HG02610 (cell line): Measurements from ENCODE around the gene MICALL2.

Experiments used
- ATAC-seq: cut with Tn5 transposase; IDR thresholded peaks from one replicate; pipeline ENCODE4 v1.9.1; 2021; ENCODE audit warnings: mild to moderate bottlenecking, moderate library complexity; ENCODE audit not compliant: unreplicated experiment

The MICALL2 gene

DNA sequence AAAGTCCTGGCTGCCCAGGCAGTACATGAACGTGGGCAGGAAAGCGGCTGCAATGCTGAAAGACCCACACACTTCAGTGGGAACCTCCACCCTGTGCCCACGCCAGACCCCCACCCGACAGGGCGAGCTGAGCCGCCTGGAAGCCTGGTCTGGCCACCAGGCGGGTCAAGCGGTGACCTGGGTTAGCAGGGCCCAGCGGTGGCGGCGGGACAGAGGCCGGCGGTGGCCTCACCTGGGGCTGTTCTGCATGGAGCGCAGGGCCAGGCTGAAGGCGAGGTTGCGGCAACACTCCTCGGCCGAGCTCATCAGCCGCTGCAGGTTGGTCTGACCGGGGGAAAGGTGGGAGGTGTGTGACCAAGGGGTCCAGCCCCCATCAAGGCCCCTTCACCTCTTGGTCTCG, 11.6 kb upstream of the MICALL2 start:
- no peak for ATAC-seq

DNA sequence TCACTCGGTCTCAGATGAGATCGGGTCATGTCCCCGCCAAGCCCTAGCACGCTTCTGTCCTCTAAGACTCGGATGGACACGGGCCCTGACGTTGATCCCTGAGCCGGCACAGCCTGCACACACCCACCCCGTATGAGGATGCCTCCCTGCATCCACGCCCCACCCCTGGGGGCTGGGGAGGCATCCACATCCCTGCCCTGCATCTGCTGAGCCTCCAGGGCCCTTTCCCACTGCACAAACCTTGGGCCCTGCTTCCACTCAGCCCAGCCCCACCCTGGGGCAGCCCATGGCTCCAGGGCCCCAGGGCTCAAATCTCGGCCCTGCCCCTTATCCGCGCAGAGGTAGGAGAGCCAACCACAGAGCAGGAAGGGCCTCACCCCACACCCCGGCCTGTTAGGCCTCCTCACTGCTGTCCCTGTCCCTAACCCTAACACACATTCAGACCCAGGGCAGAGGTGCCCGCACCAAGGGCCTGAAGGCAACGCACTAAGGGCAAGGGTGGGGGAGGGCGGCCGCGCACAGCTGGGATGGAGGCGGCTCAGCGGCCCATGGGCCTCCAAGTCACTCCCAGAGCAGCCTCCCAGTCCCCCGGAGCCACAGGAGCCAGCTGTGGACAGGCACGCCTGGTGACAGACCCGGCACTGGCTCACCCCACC, 9.5 kb upstream of the MICALL2 start:
- no peak for ATAC-seq

DNA sequence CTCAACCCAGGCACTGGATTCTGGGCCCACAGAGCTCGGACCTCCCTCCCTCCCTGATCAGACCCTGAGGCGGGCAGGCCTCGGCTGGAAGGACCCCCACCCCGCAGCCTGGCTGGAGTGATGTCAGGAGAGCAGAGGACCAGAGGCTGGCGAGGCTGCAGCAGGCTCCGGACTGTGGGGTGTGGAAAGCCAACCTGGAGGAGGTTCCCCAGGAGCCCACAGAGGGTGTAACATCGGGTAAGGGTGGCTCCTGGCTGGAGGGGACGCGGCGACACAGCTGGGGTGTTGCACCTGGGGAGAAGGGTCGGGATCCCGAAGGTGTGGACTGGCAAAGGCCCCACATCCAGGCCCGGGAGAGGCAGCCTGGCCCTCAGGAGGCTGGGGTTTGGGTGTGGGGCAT, 8.9 kb upstream of the MICALL2 start:
- ATAC-seq = no peak

DNA sequence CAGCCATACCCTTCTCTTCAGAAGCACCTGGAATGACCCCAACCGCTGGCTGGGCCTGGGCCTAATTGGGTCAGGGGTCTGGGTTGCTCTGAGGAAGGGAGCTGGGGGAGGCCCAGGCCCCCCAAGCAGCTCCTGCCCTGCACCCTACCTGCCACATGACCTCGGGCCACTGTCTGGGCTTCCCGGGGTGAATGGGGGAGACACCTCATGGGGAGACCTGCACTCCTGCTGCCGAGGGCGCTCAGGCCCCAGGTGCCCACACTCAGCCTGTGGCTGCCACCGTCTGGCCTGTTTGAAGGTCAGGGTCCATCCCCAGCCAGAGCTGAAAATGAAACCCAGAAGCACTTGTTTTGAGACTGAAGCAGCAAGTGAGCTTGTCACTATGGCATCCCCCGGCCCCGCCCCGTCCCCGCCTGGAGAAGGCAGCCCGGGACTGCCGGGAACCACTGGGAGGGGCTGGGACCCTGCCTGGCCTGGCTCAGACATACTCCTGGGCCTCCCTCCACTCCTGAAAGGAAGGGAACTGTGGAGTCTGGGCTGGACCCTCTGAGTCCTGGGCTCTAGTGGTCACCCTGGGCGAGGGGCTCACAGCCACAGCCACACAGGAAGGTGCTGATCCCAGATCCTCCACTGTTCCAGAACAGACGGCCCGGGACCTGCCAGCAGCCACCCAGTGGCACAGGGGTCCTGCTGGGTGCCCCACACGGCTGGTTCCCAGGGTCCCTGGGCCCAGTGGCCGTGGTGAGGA, 7.4 kb upstream of the MICALL2 start:
- no peak for ATAC-seq

DNA sequence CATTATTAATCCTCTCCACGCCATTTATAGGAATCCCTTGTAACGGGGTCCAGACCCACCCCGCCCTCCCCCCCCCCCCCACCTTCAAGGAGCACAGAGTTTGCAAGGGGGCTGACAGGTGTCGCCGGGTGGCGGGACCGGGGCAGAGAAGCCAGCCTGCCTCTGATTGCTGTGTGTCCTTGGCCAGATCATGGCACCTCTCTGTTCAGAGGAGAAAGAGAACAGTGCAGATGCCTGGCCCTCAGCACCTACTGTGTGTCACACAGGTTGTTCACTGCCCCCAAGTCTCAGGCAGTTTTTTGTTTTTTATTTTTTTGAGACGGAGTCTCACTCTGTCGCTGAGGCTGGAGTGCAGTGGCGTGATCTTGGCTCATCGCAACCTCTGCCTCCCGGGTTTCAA, 5.4 kb upstream of the MICALL2 start:
- ATAC-seq = no peak

GRCh38 chr7:1463676-1464223, 4.5 kb upstream of the MICALL2 start:
- ATAC-seq = no peak

DNA sequence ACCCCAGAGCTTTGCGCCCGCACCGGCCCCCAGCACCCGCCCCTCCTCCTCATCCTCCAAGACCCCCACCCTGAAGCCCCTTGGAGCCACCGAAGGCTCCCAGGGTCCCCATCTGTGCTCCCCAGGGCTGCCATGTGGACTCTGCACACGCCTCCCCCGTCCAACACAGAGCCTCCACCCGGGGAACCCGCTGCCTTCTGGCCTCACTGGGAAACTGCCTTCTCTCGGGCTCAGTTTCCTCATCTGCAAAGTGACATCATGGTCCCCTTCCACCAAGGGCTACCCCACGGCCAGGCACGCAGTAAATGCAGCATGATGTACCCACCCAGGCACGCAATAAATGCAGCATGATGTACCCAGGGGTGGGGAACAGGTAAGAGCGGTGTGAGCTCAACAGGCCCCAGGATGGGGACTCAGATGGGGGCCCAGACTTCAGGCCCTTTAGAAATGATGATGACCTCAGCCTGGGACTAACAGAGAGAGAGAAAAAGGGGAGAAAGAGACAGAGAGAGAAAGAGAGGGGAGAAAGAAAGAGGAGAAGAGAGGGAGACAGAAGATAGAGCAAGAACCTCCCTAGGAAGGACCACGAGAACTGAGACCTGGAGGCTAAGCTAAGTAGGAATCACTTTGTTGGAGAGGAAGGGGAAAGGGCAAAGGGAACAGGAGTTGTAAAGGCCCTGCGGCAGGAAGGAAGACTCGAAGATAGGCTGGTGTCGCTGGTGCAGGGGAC, 2.5 kb upstream of the MICALL2 start:
- ATAC-seq = no peak

DNA sequence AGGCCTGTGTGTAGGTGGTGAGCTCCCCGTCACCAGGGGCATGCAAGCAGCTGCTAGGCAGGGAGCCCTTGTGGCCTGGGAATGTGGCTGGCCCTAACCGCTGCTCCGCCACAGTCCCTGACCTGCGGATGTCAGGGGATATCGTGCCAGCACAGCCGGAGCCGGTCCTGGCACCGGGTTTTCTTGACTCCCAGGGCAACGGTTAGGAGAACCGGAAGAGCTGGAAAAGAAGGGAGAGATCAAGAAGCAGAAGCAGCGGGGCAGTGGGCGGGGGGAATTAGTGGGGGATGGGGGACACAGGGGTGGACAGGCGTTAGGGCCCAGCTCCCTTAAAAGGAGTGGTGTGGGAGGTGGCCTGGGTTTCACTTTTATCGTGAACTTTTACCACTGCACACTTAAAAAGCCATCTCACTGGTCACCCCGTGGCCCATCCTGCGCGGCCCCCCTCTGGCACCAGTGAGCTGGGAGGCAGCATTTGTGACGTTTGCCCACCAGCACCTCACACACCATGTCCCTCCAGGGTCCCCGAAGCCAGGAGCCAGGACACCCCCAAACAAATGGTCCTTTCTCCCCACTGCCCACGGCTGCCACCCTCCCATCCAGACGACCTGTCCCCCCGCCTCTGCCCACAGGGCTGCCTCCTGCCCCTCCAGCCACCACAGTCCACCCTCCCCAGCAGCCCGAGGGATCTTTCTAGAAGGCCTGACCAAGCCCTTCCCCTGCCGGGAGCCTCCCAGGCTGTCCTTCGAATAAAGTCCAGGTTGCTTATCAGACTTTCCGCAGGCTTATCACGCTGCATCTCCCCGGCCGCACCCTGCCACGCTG, 1.8 kb upstream of the MICALL2 start:
- ATAC-seq = no peak

DNA sequence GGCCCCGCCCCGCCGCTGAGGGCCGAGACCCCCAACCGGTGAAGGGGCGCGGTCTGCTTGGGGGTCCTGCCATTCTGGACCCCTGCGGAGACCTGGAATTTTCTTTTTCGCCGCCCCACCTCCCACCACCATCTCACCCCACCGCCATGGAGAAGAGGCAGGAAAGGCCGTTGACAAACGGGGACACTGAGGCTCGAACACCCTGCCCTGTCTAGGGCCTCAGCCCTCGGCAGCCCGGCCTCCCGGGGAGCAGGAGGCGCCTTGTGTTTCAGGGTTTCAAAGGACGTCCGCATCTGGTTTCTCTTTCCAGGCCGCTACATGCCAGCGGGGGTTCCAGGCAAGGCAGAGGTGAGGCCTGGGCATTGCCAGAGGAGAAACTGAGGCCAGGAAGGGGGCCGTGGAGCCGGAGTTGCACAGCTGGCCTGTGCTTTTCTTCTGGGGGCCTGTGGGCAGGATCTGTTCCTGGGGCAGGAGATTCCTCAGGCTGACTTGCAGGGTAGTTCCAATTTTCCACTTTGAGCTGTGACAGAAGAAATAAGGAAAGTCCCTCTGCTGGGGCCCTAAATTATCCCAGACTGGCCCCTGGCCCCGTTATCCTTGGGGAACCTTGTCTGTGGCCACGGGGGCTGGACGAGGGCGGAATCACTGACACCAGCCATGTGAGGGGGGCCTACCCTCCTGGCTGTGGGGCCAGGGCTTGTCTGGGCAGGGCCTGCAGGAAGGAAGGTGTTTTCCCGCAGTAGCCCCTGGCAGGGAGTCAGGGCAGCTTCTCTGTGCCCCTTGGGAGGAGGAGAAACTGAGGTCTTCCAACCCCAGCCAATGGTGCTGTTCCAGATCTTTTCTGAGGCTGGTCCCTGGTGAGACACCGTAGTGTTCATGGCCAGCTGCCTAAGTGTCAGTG, 900 bp upstream of the MICALL2 start:
- no peak for ATAC-seq

- peak; percentile 91 for ATAC-seq
Measured at GRCh38 chr7:1459512-1459892, 232 bp upstream of the MICALL2 start.

- ATAC-seq = no peak
Measured at GRCh38 chr7:1457949-1458682, 1.2 kb downstream of the MICALL2 start.

DNA sequence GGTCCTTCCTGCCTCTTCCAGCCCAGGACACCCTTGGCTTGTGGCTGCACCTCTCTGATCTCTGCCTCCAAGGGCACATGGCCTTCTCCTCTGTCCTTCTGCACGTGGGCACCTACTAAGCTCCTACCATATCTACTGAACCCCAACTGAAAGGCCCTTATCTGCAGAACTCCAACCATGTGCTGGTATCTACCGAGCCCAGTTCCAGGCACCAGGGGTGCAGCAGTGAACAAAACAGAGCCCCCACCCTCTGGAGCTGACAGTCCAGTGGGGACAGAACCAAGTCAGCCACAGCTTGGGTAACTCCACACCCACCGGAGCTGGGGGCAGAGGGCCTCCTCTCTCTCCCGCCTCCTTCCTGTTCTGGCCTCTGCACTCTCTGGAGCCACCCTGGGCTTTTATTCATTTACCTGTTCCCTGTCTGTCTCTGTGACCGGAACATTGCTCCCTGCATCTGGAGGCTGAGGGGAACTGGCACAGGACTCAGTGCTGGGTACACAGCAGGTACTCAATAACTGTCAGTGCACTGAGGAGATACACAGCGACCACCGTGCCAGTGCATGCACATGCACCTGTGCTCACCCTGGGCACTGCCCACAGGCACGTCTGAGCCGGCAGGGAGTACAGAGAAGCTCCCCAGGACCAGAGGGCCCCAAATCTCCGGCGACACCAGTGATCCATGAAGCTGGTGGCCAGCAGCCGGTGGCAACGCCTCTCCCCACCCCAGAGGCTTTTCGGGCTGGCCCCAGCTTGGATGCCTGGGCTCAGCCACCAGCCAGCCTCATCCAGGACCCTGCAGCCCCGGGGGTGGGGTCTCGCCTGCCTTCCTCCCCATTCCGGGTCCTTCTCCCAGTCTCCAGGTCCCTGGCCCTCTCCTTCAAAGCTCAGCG, 2.0 kb downstream of the MICALL2 start:
- ATAC-seq = no peak

GRCh38 chr7:1455955-1456354, 3.3 kb downstream of the MICALL2 start:
- no peak for ATAC-seq

- ATAC-seq = no peak
Measured at GRCh38 chr7:1455241-1455939, 3.9 kb downstream of the MICALL2 start.

DNA sequence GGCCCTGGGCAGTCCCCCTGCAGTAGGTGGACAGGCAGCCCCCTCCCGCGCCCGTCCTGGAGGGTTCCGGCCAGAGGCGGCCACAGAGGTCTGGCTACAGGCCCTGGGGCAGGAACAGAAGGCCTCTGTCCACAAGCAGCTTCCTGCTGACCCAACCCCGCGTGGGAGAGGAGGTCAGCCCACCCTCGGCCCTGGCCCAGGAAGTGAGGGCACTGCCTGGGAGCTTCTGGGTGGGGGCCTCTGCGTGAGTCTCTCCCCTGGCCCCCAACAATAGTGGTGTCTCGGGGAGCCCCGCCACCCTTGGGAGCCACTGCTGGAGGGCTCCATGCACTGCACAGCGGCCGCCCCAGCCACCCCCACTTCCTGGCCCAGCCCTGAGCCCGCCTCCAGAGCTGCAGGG, 4.7 kb downstream of the MICALL2 start:
- no peak for ATAC-seq

DNA sequence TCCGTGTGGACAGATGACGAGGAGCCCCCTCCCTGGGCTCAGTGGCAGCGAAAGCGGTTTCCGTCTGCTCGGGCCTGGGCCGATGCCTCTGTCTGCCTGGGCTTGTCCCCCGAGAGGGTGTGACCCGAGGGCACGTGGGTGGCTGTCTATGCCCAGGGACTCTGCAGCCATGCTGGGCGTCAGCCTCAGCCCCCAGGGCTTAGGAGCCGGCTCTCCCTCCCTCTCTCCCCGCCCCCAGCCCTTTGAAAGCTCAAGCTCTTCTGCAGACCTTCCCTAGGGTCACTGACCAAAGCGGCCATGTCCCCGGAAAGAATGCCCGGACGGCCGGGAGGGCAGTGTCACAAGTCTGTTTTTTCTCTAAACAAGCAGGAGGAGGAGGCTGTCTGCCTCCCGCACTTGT, 7.1 kb downstream of the MICALL2 start:
- ATAC-seq = no peak

GRCh38 chr7:1450987-1451386, 8.3 kb downstream of the MICALL2 start:
- no peak for ATAC-seq

GRCh38 chr7:1450431-1450830, 8.8 kb downstream of the MICALL2 start:
- no peak for ATAC-seq
